B cell (primary cell): ENCODE measurements around the gene FAM124A. TPM values are rescaled to one million over a fixed set of nuclear protein-coding genes. Genes with fewer than 3 reads are reported as not detected.

Source experiments
- ATAC-seq: fragments of 200-7000 bp; cut with Tn5 transposase; one replicate; pipeline ENCODE4 v1.10.0; 2021; ENCODE audit warnings: low read depth, mild to moderate bottlenecking, moderate number of reproducible peaks, moderate library complexity
- CTCF ChIA-PET: fragments of 350-600 bp; sonication (Branson Sonifier 250); formaldehyde crosslinking; loops from one replicate; lab custom pipeline; 2021; ENCODE audit warnings: antibody characterized with exemption, inconsistent platforms; lab: Charles Lee
- POLR2A ChIA-PET: fragments of 350-600 bp; sonication (Branson Sonifier 250); formaldehyde crosslinking; loops from one replicate; lab custom pipeline; 2021; ENCODE audit warnings: antibody characterized with exemption; lab: Charles Lee
- DNase-seq: peaks from one replicate; pipeline ENCODE4 v3.0.0; 2013
- H2AFZ ChIP-seq: 2 replicates; pipeline ENCODE4 v1.6.1; 2012; ENCODE audit warnings: mild to moderate bottlenecking, low read depth, low read length; ENCODE audit not compliant: insufficient read depth, poor library complexity, severe bottlenecking
- H3K27ac ChIP-seq, 2 donors: 1 replicate in 1 of 2; 2 replicates in 1 of 2; pipeline ENCODE4 v1.5.1; 2012 to 2013; ENCODE audit warnings: low read length in 2 of 2, mild to moderate bottlenecking in 2 of 2, moderate library complexity in 1 of 2
- H3K27me3 ChIP-seq, 4 experiments: fragments of 200-600 bp in 1 of 4; sonication (generic) in 1 of 4; replicated peaks in 1 of 4; 1 replicate in 2 of 4; 2 replicates in 2 of 4; pipeline versions ENCODE4 v1.6.1 to v1.7.0; 2013 to 2016; ENCODE audit warnings: low read length in 3 of 4, mild to moderate bottlenecking in 2 of 4, mixed read lengths in 1 of 4, moderate library complexity in 1 of 4; ENCODE audit not compliant: insufficient read depth in 4 of 4, control insufficient read depth in 3 of 4; ENCODE audit errors: control extremely low read depth in 1 of 4
- H3K36me3 ChIP-seq, 2 experiments: replicated peaks in 1 of 2; 1 replicate in 1 of 2; 2 replicates in 1 of 2; pipeline versions ENCODE4 v1.6.1 to v1.7.1; 2013; ENCODE audit warnings: low read length in 1 of 2; ENCODE audit not compliant: insufficient read depth in 2 of 2, control insufficient read depth in 1 of 2; ENCODE audit errors: control extremely low read depth in 1 of 2, extremely low read depth in 1 of 2
- H3K4me1 ChIP-seq, 2 donors: fragments of 200-600 bp in 1 of 2; sonication (generic) in 1 of 2; 1 replicate in 1 of 2; 2 replicates in 1 of 2; pipeline versions ENCODE4 v1.5.1 to v1.6.1; 2013 to 2017; ENCODE audit warnings: low read length in 2 of 2; ENCODE audit not compliant: control insufficient read depth in 2 of 2, insufficient read depth in 2 of 2
- H3K4me2 ChIP-seq: replicated peaks from 2 replicates; pipeline ENCODE3; 2012; ENCODE audit warnings: mild to moderate bottlenecking, low read depth, low read length; ENCODE audit not compliant: poor library complexity, severe bottlenecking
- H3K4me3 ChIP-seq, 5 experiments: fragments of 200-600 bp in 1 of 5; sonication (generic) in 1 of 5; 1 replicate in 3 of 5; 2 replicates in 2 of 5; pipeline versions ENCODE4 v1.5.1 to v1.7.0; 2011 to 2016; ENCODE audit warnings: low read length in 4 of 5, mild to moderate bottlenecking in 4 of 5, low read depth in 2 of 5, control low read depth in 1 of 5, moderate library complexity in 1 of 5; ENCODE audit not compliant: insufficient read depth in 1 of 5; ENCODE audit errors: control extremely low read depth in 1 of 5, extremely low read depth in 1 of 5
- H3K79me2 ChIP-seq: fragments of 200-600 bp; sonication (generic); one replicate; pipeline ENCODE4 v1.6.0; 2016; ENCODE audit warnings: low read length; ENCODE audit not compliant: control insufficient read depth, insufficient read depth
- H3K9ac ChIP-seq: fragments of 200-600 bp; sonication (generic); 2 replicates; pipeline ENCODE4 v1.6.1; 2017; ENCODE audit warnings: mild to moderate bottlenecking, low read length, moderate library complexity
- H3K9me3 ChIP-seq, 3 donors: one replicate each; pipeline versions ENCODE4 v1.6.1 to v1.7.1; 2013; ENCODE audit warnings: low read length in 2 of 3; ENCODE audit not compliant: control insufficient read depth in 2 of 3, insufficient read depth in 1 of 3; ENCODE audit errors: control extremely low read depth in 1 of 3
- H4K20me1 ChIP-seq: 2 replicates; pipeline ENCODE4 v1.6.0; 2012; ENCODE audit warnings: mild to moderate bottlenecking, low read length; ENCODE audit not compliant: insufficient read depth, control insufficient read depth, poor library complexity, severe bottlenecking
- H3K27ac Mint-ChIP-seq: one replicate; pipeline ENCODE4 v1.8.0; 2021; ENCODE audit warnings: mixed read lengths
- H3K27me3 Mint-ChIP-seq: one replicate; pipeline ENCODE4 v1.8.0; 2021; ENCODE audit warnings: mixed read lengths
- H3K4me1 Mint-ChIP-seq: one replicate; pipeline ENCODE4 v1.8.0; 2021; ENCODE audit warnings: mixed read lengths
- H3K4me3 Mint-ChIP-seq: one replicate; pipeline ENCODE4 v1.8.0; 2021; ENCODE audit warnings: mixed read lengths
- H3K9me3 Mint-ChIP-seq: one replicate; pipeline ENCODE4 v1.8.0; 2022; ENCODE audit warnings: mixed read lengths; ENCODE audit not compliant: insufficient read depth
- CTCF ChIP-seq: fragments of 200-600 bp; IDR thresholded peaks from one replicate; pipeline ENCODE4 v1.8.0; 2022; ENCODE audit warnings: antibody characterized with exemption, mild to moderate bottlenecking
- EZH2 ChIP-seq: IDR thresholded peaks from 2 replicates; pipeline ENCODE4 v1.6.1; 2012; ENCODE audit warnings: borderline replicate concordance, low read depth, mild to moderate bottlenecking, moderate library complexity, low read length; ENCODE audit not compliant: insufficient read depth, poor library complexity, severe bottlenecking
- WGBS: methylation state at CpG from one replicate; pipeline ENCODE4 v1.1.5; 2013; ENCODE audit warnings: missing lambda C conversion rate; ENCODE audit not compliant: insufficient coverage; 5-methylcytosine and 5-hydroxymethylcytosine counted together
- intact Hi-C: fragments of 100-400 bp; cut with micrococcal nuclease; formaldehyde crosslinking; loops from one replicate; pipeline ENCODE4 v1.10.0; 2022
- polyA plus RNA-seq: library from polyadenylated mRNA; depleted of rRNA; stranded (reverse); fragments of >200 nt; gene quantifications from 2 replicates; pipeline ENCODE4 v1.2.3, GENCODE V29; 2012
- total RNA-seq, 2 donors: library from RNA; stranded (reverse); fragments of 120-200 nt in 1 of 2; gene quantifications; 1 replicate in 1 of 2; 2 replicates in 1 of 2; pipeline versions ENCODE4 v1.2.3 to v1.2.4, GENCODE V29; 2013 to 2022

The FAM124A gene
- total and polyA plus RNA-seq, 2 donors (not counting 1 experiment from before 2014, with no cell fraction given), result 0.09 to 0.39 TPM

- no peak overlapping the region for H3K9ac ChIP-seq
- CTCF ChIA-PET, result no interaction called here
- Mint-ChIP-seq H3K4me3 (no peak overlapping the region), H3K4me1 (no peaks in the 10 kb centered on the region), H3K27me3 (peaks cover 8% of the 10 kb centered on the region), H3K9me3 (no peaks in the 10 kb centered on the region), H3K27ac (no peak overlapping the region)
- no peak for DNase-seq
- H2AFZ ChIP-seq, result no peak overlapping the region
- POLR2A ChIA-PET, result no interaction called here
- H3K27me3 ChIP-seq, result peaks cover 0 to 3% (median 1%) of the 10 kb centered on the region in 4 experiments
- intact Hi-C loops, result no loop called here
- H3K4me2 ChIP-seq, result no peak overlapping the region
- H3K4me3 ChIP-seq, result no peak overlapping the region
- H4K20me1 ChIP-seq, result no peaks in the 10 kb centered on the region
- no peaks in the 10 kb centered on the region for H3K79me2 ChIP-seq
- no peak for TF ChIP-seq CTCF
- TF ChIP-seq EZH2, result no peak
- H3K36me3 ChIP-seq, result no peaks in the 10 kb centered on the region
- ATAC-seq, result no peak
- H3K9me3 ChIP-seq, result peaks cover 0 to 6% (median 0%) of the 10 kb centered on the region in 3 donors
- WGBS, result 77% methylated on average over 4 of the region's 4 CpGs
- H3K4me1 ChIP-seq, result no peaks in the 10 kb centered on the region
- no peak overlapping the region for H3K27ac ChIP-seq
Observed at GRCh38 chr13:51243227-51243626, 21.0 kb downstream of the FAM124A start.

DNA sequence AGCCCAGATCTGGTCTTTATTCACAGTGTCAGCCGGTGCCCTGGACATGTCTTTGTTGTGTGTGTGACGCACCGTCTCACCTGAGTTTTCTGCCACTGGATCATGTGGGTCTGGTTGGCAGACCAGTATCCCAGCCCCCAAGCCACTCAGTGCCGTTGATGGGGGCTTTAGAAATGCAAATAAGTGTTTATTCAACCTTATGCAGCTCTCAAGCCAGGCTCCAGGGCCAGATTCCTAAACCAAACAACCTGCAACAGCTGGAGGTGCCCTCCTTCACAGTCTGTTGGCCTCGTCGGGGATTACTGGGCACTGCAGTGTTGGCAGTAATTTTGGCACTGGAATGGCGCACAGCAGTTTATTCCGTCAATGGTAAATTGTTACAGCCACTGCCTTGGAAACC is 21.6 kb downstream of the FAM124A start:
- Histone ChIP-seq H3K4me3 (no peak overlapping the region), H4K20me1 (no peaks in the 10 kb centered on the region), H3K36me3 (no peaks in the 10 kb centered on the region), H3K4me1 (no peaks in the 10 kb centered on the region), H3K9ac (no peak overlapping the region), H3K27ac (no peak overlapping the region), H3K79me2 (no peaks in the 10 kb centered on the region), H3K27me3 (peaks cover 0 to 3% (median 1%) of the 10 kb centered on the region in 4 experiments), H2AFZ (no peak overlapping the region), H3K9me3 (peaks cover 0 to 6% (median 0%) of the 10 kb centered on the region in 3 donors), H3K4me2 (no peak overlapping the region)
- peaks cover 8% of the 10 kb centered on the region for H3K27me3 Mint-ChIP-seq
- H3K4me1 Mint-ChIP-seq, result no peaks in the 10 kb centered on the region
- WGBS, result 86% methylated on average over 2 of the region's 8 CpGs
- ATAC-seq (no peak), DNase-seq (no peak)
- no peak overlapping the region for H3K27ac Mint-ChIP-seq
- ChIA-PET CTCF (no interaction called here), POLR2A (no interaction called here)
- H3K4me3 Mint-ChIP-seq, result no peak overlapping the region
- intact Hi-C loops, result no loop called here
- TF ChIP-seq EZH2 (no peak), CTCF (no peak)
- H3K9me3 Mint-ChIP-seq, result no peaks in the 10 kb centered on the region
